T-cell (primary cell): Measurements from ENCODE around the gene CDC23. TPM values are rescaled to one million over a fixed set of nuclear protein-coding genes. Genes with fewer than 3 reads are reported as not detected.
"Not testable (repeated sequence)": the region's sequence is repeated elsewhere in the genome, so short reads cannot be mapped to it uniquely, and the experiment has no call there.

ENCODE experiments used
- ATAC-seq, 4 experiments: fragments of 200-7000 bp in 3 of 4; fragments of 150-1000 bp in 1 of 4; cut with Tn5 transposase; replicated peaks in 1 of 4; 1 replicate in 3 of 4; 2 replicates in 1 of 4; pipeline ENCODE4 v1.10.0; 2021; ENCODE audit warnings: moderate library complexity in 3 of 4, mild to moderate bottlenecking in 2 of 4, moderate number of reproducible peaks in 1 of 4
- CTCF ChIA-PET, 2 donors: fragments of 300-600 bp; sonication (Branson Sonifier 250); formaldehyde crosslinking; loops; one replicate each; lab custom pipeline; 2022; ENCODE audit warnings: antibody characterized with exemption in 2 of 2; lab: Charles Lee
- POLR2A ChIA-PET, 2 donors: fragments of 300-600 bp; sonication (Branson Sonifier 250); formaldehyde crosslinking; loops; one replicate each; lab custom pipeline; 2022; ENCODE audit warnings: antibody characterized with exemption in 2 of 2; lab: Charles Lee
- DNase-seq, 35 experiments: peaks; one replicate each; pipeline versions ENCODE4 v3.0.0 to v3.0.0-alpha.2; 2013 to 2023
- H3K27ac ChIP-seq: one replicate; pipeline ENCODE4 v1.5.1; 2013; ENCODE audit warnings: low read length
- H3K27me3 ChIP-seq, 2 experiments: replicated peaks in 1 of 2; 1 replicate in 1 of 2; 2 replicates in 1 of 2; pipeline versions ENCODE4 v1.6.1 to v1.7.0; 2013; ENCODE audit warnings: low read length in 1 of 2, mixed read lengths in 1 of 2; ENCODE audit not compliant: control insufficient read depth in 2 of 2, insufficient read depth in 2 of 2; ENCODE audit errors: extremely low read depth in 1 of 2
- H3K36me3 ChIP-seq, 2 donors: 1 replicate in 1 of 2; 2 replicates in 1 of 2; pipeline versions ENCODE4 v1.6.1 to v1.7.0; 2013; ENCODE audit warnings: low read length in 1 of 2; ENCODE audit not compliant: control insufficient read depth in 2 of 2, insufficient read depth in 1 of 2; ENCODE audit errors: extremely low read depth in 1 of 2
- H3K4me1 ChIP-seq, 2 experiments: 1 replicate in 1 of 2; 2 replicates in 1 of 2; pipeline versions ENCODE4 v1.6.1 to v1.7.0; 2013; ENCODE audit warnings: low read length in 2 of 2, mixed read lengths in 1 of 2; ENCODE audit not compliant: insufficient read depth in 2 of 2, control insufficient read depth in 1 of 2; ENCODE audit errors: extremely low read depth in 1 of 2
- H3K4me3 ChIP-seq, 2 donors: 1 replicate in 1 of 2; 2 replicates in 1 of 2; pipeline versions ENCODE4 v1.5.1 to v1.7.0; 2013; ENCODE audit warnings: mild to moderate bottlenecking in 2 of 2, low read length in 1 of 2, moderate library complexity in 1 of 2; ENCODE audit not compliant: control insufficient read depth in 1 of 2; ENCODE audit errors: extremely low read depth in 1 of 2
- H3K9me3 ChIP-seq: 2 replicates; pipeline ENCODE4 v1.7.0; 2013
- H3K27ac Mint-ChIP-seq, 2 donors: one replicate each; pipeline ENCODE4 v1.8.0; 2020 to 2021; ENCODE audit warnings: mild to moderate bottlenecking in 2 of 2, mixed read lengths in 2 of 2
- H3K27me3 Mint-ChIP-seq, 2 donors: one replicate each; pipeline ENCODE4 v1.8.0; 2021 to 2022; ENCODE audit warnings: mixed read lengths in 2 of 2
- H3K36me3 Mint-ChIP-seq: one replicate; pipeline ENCODE4 v1.8.0; 2021; ENCODE audit warnings: mixed read lengths
- H3K4me1 Mint-ChIP-seq, 3 donors: one replicate each; pipeline ENCODE4 v1.8.0; 2020 to 2022; ENCODE audit warnings: mixed read lengths in 3 of 3, mild to moderate bottlenecking in 1 of 3
- H3K4me3 Mint-ChIP-seq, 3 donors: one replicate each; pipeline ENCODE4 v1.8.0; 2020 to 2022; ENCODE audit warnings: mild to moderate bottlenecking in 3 of 3, mixed read lengths in 3 of 3, moderate library complexity in 3 of 3
- H3K9me3 Mint-ChIP-seq, 3 donors: one replicate each; pipeline ENCODE4 v1.8.0; 2020 to 2022; ENCODE audit warnings: mixed read lengths in 3 of 3
- WGBS: methylation state at CpG from one replicate; pipeline ENCODE4 v1.1.5; 2013; ENCODE audit warnings: missing lambda C conversion rate; ENCODE audit not compliant: insufficient coverage; 5-methylcytosine and 5-hydroxymethylcytosine counted together
- total RNA-seq, 35 experiments: library from RNA in 6 of 35; stranded (reverse) in 6 of 35; fragments of 120-200 nt in 1 of 35; gene quantifications; one replicate each; pipeline versions ENCODE4 v1.2.1 to v1.2.4 and lab custom pipeline; 2013 to 2026

CDC23 gene
- total RNA-seq, 5 donors from 2014 or later (not counting 1 experiment from before 2014, with no cell fraction given) = 14.8 to 31.0 (median 23.8) TPM

DNA sequence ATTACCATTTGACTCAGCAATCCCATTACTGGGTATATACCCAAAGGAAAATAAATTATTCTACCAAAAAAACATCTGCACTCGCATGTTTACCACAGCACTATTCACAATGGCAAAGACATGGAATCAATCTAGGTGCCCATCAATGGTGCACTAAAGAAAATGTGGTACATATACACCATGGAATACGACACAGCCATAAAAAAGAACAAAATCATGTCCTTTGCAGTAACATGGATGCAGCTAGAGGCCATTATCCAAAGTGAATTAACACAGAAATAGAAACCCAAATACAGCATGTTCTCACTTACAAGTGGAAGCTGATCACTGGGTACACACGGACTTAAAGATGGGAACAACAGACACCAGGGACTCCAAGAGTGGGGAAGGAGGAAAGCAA, 2.1 kb downstream of the CDC23 start:
- peak overlapping the region; percentile 5 to 96 (median 62) for H3K4me3 Mint-ChIP-seq
- no peak overlapping the region for H3K27ac Mint-ChIP-seq
- H3K4me1 ChIP-seq = peaks cover 14 to 21% of the 10 kb centered on the region in 2 experiments
- peaks cover 9% of the 10 kb centered on the region for H3K36me3 Mint-ChIP-seq
- CTCF ChIA-PET = interaction anchor here in 1 of 2 donors (0.7 to 1.3 kb wide), 2 partner anchors 141 to 256 kb away, joined by 4 read pairs; no protein-coding TSS in a partner anchor
- no peaks in the 10 kb centered on the region for H3K9me3 ChIP-seq
- H3K36me3 ChIP-seq = peaks cover 0 to 7% of the 10 kb centered on the region in 2 donors
- no peaks in the 10 kb centered on the region for H3K27me3 ChIP-seq
- no peaks in the 10 kb centered on the region for H3K9me3 Mint-ChIP-seq
- H3K4me1 Mint-ChIP-seq = peaks cover 24 to 26% (median 26%) of the 10 kb centered on the region in 3 donors
- no peak for DNase-seq
- H3K4me3 ChIP-seq = no peak overlapping the region
- H3K27me3 Mint-ChIP-seq = no peaks in the 10 kb centered on the region
- WGBS = 92% methylated on average over 2 of the region's 3 CpGs
- POLR2A ChIA-PET = interaction anchor here in 1 of 2 donors (0.7 kb wide), 1 partner anchor 156 kb away, joined by 3 read pairs; no protein-coding TSS in a partner anchor
- ATAC-seq = no peak
- H3K27ac ChIP-seq = no peak overlapping the region

DNA sequence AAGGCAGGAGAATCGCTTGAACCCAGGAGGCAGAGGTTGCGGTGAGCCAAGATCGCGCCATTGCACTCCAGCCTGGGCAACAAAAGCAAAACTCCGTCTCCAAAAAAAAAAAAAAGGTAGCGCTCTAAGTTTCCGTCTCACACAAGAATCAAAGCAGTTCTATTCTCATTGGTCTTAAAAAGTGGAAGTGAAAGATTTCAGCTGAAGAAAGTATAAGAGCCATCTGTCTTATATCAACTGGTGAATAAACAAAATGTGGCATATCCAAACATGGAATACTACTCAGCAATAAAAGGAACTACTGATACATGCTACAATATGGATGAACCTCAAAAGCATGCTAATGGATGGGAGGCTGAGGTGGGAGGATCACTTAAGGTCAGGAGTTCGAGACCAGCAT, 19.3 kb downstream of the CDC23 start:
- H3K4me1 ChIP-seq, CTCF ChIA-PET, DNase-seq, H3K4me3 ChIP-seq, H3K9me3 Mint-ChIP-seq, H3K27me3 ChIP-seq, H3K27me3 Mint-ChIP-seq, H3K4me3 Mint-ChIP-seq, H3K4me1 Mint-ChIP-seq, H3K9me3 ChIP-seq, H3K27ac Mint-ChIP-seq, H3K27ac ChIP-seq, ATAC-seq: not testable (repeated sequence)
- 100% methylated on average over 1 of the region's 8 CpGs for WGBS
- POLR2A ChIA-PET = interaction anchor here in 1 of 2 donors (0.6 kb wide), 1 partner anchor 1705 kb away, joined by 3 read pairs; no protein-coding TSS in a partner anchor
- peaks cover 37% of the 10 kb centered on the region for H3K36me3 Mint-ChIP-seq
- H3K36me3 ChIP-seq = peaks cover 13 to 55% of the 10 kb centered on the region in 2 donors

DNA sequence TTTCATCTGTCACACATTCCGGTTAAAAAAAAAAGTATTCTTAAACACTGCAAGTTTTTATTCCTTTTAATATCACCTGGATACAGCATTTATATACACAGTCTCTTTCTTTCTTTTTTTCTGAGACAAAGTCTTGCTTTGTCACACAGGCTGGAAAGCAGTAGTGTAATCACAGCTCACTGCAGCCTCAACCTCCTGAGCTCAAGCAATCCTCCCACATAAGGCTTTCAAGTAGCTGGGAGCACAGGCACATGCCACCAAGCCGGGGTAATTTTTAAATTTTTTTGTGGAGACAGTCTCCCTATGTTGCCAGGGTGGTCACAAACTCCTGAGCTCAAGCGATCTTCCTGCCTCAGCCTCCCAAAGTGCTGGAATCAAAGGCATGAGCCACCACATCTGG, 20.3 kb downstream of the CDC23 start:
- Histone ChIP-seq H3K4me3 (no peak overlapping the region), H3K27me3 (no peaks in the 10 kb centered on the region), H3K36me3 (peaks cover 13 to 55% of the 10 kb centered on the region in 2 donors), H3K27ac (no peak overlapping the region), H3K4me1 (no peaks in the 10 kb centered on the region), H3K9me3 (no peaks in the 10 kb centered on the region)
- Mint-ChIP-seq H3K27me3 (no peaks in the 10 kb centered on the region), H3K27ac (no peak overlapping the region), H3K9me3 (no peaks in the 10 kb centered on the region), H3K4me1 (no peaks in the 10 kb centered on the region), H3K36me3 (peaks cover 40% of the 10 kb centered on the region), H3K4me3 (no peak overlapping the region)
- ATAC-seq (no peak), DNase-seq (no peak)
- 100% methylated on average over 1 of the region's 3 CpGs for WGBS
- ChIA-PET CTCF (no interaction called here), POLR2A (no interaction called here)

DNA sequence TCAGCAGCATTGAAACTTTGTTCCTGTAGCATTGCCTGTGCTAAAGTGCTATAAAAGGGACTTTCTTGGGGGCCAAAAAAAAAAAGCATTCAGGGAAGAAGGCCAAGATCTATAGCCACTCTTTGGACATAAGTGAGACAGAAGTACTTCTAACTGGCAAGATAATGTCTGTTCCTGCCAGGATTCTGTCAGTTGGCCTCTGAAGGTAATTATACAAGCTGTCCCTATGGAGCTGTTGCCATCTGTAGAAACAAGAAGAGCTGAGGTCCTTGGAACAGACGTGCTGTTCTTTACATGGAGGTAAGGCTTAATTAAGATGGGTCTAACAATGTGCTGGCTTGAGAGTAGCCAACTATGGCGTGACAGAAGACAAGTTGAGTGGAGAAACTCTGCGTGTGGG, 24.5 kb downstream of the CDC23 start:
- no peak overlapping the region for H3K27ac ChIP-seq
- H3K4me1 ChIP-seq = no peaks in the 10 kb centered on the region
- no peaks in the 10 kb centered on the region for H3K27me3 ChIP-seq
- Mint-ChIP-seq H3K4me1 (no peaks in the 10 kb centered on the region), H3K9me3 (no peaks in the 10 kb centered on the region), H3K4me3 (no peak overlapping the region), H3K36me3 (peaks cover 33% of the 10 kb centered on the region), H3K27ac (no peak overlapping the region), H3K27me3 (no peaks in the 10 kb centered on the region)
- no peak overlapping the region for H3K4me3 ChIP-seq
- H3K9me3 ChIP-seq = no peaks in the 10 kb centered on the region
- 96% methylated on average over 3 of the region's 3 CpGs for WGBS
- H3K36me3 ChIP-seq = peaks cover 10 to 57% of the 10 kb centered on the region in 2 donors
- ChIA-PET CTCF (interaction anchor here in 1 of 2 donors (0.6 to 0.8 kb wide), 3 partner anchors 29 to 320 kb away, joined by 3 read pairs; no protein-coding TSS in a partner anchor), POLR2A (interaction anchor here (0.5 to 0.7 kb wide), 3 partner anchors 22 to 165 kb away, joined by 3 to 6 read pairs (median 3); no protein-coding TSS in a partner anchor)
- no peak for DNase-seq
- no peak for ATAC-seq

DNA sequence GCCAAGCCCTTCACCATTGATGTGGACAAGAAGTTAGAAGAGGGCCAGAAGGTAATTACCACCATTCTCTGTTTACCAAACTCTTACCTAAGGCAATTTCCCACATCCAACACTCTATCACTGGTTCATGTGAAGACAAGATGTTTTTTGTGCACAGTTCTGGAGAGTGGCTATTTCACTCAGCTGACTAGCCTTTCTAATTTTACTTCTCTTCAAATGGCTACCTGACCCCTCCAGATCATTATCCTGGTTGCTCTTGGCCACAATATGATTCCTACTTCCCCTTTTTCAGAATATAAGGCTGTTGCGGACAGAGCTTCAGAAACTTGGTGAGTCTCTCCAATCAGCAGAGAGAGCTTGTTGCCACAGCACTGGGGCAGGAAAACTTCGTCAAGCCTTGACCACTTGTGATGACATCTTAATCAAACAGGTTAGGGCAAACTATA, 27.1 kb downstream of the CDC23 start:
- no CpG with 5 or more reads among the region's 2 CpGs for WGBS
- Histone ChIP-seq H3K4me3 (no peak overlapping the region), H3K27ac (no peak overlapping the region), H3K27me3 (no peaks in the 10 kb centered on the region), H3K36me3 (peaks cover 2 to 37% of the 10 kb centered on the region in 2 donors), H3K9me3 (no peaks in the 10 kb centered on the region), H3K4me1 (no peaks in the 10 kb centered on the region)
- ATAC-seq (no peak), DNase-seq (no peak)
- Mint-ChIP-seq H3K4me1 (no peaks in the 10 kb centered on the region), H3K27ac (peak overlapping the region in 1 of 2 donors; percentile 75), H3K9me3 (no peaks in the 10 kb centered on the region), H3K36me3 (peaks cover 24% of the 10 kb centered on the region), H3K27me3 (no peaks in the 10 kb centered on the region), H3K4me3 (no peak overlapping the region)
- ChIA-PET POLR2A (interaction anchor here in 1 of 2 donors (0.5 kb wide), 1 partner anchor 23 kb away, joined by 3 read pairs; no protein-coding TSS in a partner anchor), CTCF (interaction anchor here in 1 of 2 donors (0.6 kb wide), 1 partner anchor 201 kb away, joined by 3 read pairs; no protein-coding TSS in a partner anchor)

DNA sequence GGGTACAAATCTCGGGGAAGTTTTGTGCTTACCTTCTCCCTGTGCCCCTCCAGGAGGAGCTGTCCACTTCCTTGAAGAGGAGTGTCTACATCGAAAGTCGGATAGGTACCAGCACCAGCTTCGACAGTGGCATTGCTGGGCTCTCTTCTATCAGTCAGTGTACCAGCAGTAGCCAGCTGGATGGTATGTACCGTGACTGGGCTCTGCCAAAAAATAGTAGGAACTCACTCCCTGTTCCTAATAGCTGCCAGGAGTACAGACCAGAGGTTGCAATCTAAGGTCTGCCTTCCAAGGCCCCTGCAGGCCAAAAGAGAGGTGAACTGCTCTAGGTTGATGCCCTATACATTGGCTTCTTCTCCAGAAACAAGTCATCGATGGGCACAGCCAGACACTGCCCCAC, 30.3 kb downstream of the CDC23 start:
- Mint-ChIP-seq H3K36me3 (peaks cover 7% of the 10 kb centered on the region), H3K4me1 (peaks cover 0 to 2% (median 0%) of the 10 kb centered on the region in 3 donors), H3K4me3 (no peak overlapping the region), H3K27ac (no peak overlapping the region), H3K27me3 (no peaks in the 10 kb centered on the region), H3K9me3 (no peaks in the 10 kb centered on the region)
- H3K4me1 ChIP-seq = peaks cover 4 to 9% of the 10 kb centered on the region in 2 experiments
- H3K27ac ChIP-seq = no peak overlapping the region
- ATAC-seq = no peak
- peaks cover 0 to 15% of the 10 kb centered on the region in 2 donors for H3K36me3 ChIP-seq
- ChIA-PET POLR2A (no interaction called here), CTCF (no interaction called here)
- no peaks in the 10 kb centered on the region for H3K27me3 ChIP-seq
- H3K4me3 ChIP-seq = no peak overlapping the region
- DNase-seq = no peak
- 93% methylated on average over 5 of the region's 6 CpGs for WGBS
- no peaks in the 10 kb centered on the region for H3K9me3 ChIP-seq
